GM21723 (cell line): Measurements from ENCODE around the gene PRR20D.
"Not testable (repeated sequence)": the region's sequence is repeated elsewhere in the genome, so short reads cannot be mapped to it uniquely, and the experiment has no call there.

Source experiments
- ATAC-seq: cut with Tn5 transposase; IDR thresholded peaks from one replicate; pipeline ENCODE4 v1.9.1; 2021; ENCODE audit warnings: mild to moderate bottlenecking, moderate library complexity; ENCODE audit not compliant: unreplicated experiment

The PRR20D gene

DNA sequence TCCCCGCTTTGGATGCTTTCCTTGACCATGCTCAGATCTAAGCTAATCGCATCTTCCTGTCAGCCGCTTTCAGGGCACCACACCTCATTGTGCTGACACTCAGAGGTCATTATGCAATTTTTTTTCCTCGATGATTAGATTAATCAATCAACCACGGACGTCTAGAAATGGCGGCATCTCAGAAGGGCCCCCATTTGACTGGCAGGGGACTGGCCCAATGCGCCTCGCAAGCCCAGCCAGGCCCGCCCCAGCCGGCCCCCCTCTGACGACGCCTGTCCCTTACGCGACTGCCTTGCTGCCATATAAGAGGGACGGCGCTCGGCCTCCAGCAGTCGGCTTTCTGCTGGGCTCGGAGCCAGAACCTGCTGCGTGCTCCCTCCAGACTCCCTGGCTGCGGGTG is at the start of gene PRR20D:
TSS of gene PRR20D (plus strand) at position 301 of the 400 bp plus-strand sequence. CDS start 387 bp downstream, outside the sequence.
- not testable (repeated sequence) for ATAC-seq

DNA sequence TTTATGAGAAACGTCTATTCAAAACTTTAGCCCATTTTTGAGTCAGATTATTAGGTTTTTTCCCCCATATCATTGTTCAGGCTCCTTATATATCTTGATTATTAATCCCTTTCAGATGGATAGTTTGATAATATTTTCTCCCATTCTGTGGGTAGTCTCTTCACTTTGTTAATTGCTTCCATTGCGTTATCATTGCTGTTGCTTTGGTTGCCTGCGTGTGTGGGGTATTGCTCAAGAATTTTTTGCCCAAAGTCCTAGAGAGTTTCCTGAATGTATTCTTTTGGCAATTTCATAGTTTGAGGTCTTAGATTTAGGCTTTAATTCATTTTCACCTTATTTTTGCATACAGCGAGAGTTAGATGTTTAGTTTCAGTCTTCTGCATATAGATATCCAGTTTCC is 45.5 kb upstream of the PRR20D start:
- ATAC-seq, result no peak

DNA sequence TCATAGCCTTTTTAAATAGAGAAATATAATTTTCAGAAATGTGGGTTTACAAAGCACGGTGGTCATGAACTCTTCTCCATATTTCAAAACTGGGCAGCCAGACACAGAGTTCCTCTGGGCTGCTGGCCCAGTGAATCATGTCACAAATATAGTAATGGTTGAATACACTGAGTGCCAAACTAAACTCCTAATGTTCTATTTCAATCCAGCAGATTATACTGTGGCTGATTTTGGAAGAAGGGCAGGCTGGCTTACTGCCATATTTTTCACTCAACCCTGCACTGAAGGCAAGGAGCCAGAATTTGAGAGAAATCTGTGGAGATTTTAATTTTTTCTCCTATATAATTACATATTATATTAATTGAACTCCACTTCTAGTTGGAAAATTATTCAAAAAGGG is 36.8 kb upstream of the PRR20D start:
- no peak for ATAC-seq

DNA sequence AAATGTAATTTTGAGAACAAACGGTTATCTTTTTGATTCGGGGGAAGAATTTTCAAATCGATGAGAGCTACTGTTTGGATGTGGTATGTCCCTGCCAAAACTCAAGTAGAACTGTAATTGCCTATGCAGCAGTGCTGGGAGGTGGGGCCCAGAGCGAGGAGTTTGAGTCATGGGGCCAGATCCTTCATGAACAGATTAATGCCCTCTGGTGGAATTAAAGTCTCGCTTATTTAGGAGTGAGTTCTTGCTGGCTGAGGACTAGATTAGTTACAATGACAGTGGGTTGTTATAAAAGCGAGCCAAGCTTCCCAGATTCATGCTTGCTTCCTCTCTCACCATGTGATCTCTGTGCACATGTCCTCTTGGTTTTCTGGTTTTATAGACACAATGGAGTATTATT is 31.5 kb upstream of the PRR20D start:
- ATAC-seq, result no peak

DNA sequence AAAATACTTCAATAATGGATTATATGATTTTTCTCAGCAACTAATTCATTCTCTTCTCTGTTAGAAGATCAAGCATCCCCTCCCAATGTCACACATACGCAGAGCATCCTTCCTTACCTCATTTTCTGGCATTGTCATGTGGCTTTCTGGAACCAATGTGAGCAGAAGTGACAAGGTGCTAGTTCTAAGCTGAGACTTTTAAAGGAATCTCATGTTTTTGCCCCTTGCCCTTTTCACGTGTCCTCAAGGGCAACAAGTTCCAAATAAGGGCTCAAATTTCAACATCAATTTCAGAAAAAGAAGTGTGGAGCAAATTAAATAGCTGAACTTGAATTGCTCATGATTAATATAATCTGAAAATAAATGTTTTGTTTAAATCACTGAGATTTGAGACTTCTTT is 24.3 kb upstream of the PRR20D start:
- ATAC-seq, result no peak

DNA sequence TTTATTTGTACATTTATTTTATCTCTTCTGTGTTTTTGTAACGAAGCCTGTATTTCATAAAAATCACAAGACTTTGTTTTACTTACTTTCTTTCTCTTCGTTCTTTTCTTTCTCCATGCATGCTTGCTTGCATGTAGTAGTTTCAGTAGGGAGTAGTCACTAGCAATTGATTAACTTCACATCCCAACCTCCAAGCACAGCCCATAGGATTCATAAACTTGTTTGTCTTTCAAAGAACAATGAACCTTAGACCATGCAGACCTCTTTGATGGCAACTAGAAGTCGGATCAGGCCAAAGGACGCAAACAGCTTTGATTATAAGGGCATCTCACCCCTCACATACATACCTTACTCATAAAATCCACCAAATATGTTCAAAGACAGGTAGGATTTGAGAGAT is 22.8 kb upstream of the PRR20D start:
- ATAC-seq, result no peak

DNA sequence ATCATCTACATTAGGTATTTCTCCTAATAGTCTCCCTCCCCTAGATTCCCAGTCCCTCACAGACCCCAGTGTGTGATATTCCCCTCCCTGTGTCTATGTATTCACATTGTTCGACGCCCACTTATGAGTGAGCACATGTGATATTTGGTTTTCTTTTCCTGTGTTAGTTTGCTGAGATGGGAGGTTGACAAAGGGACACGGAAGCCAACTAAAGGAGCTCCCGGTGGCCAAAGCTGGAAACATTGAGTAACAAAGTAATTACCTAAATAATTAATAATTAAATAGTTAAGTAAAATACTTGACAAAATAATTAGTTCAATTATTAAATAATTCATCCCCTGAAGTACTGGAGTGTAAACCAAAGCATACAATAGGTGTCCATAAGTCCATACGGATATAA is 21.4 kb upstream of the PRR20D start:
- no peak for ATAC-seq

DNA sequence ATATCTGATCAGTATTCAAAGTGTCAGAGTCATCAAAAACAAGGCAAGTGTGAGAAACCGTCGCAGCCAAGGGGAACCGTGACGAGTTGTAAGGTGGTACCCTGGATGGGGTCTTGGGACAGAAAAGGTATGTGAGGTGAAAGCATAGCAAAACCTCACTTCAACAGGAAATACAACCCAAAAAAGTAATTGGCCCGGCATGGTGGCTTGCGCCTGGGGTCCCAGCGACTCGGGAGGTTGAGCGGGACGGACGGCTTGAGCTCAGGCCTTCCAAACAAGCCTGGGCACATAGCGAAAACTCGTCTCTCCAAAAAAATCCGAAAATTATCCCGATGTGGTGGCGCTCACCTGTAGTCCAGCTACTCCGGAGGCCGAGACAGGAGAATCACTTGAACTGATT is 20.7 kb upstream of the PRR20D start:
- not testable (repeated sequence) for ATAC-seq

DNA sequence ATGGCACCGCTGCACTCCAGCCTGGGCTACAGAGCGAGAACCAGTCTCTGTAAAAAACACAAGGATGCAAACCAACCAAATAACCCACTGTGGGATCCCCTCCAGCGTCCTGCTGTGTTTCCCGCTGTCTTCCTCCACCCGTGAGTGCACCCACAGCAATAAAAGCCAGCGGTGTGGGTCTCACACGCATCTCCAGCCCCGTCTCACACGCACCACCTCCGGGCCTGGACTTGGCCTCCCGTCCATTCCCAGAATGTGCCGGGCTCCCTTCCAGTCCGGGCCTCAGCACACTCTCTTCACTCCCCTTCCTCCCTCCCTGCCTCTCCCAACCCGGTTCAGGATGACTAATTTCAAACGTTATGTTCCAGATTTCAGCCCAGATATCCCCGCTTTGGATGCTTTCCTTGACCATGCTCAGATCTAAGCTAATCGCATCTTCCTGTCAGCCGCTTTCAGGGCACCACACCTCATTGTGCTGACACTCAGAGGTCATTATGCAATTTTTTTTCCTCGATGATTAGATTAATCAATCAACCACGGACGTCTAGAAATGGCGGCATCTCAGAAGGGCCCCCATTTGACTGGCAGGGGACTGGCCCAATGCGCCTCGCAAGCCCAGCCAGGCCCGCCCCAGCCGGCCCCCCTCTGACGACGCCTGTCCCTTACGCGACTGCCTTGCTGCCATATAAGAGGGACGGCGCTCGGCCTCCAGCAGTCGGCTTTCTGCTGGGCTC is 20.0 kb upstream of the PRR20D start, which contains the start of gene PRR20A:
TSS of gene PRR20A (plus strand) at position 684 of the 734 bp plus-strand sequence. CDS start 387 bp downstream, outside the sequence.
- ATAC-seq, result not testable (repeated sequence)

DNA sequence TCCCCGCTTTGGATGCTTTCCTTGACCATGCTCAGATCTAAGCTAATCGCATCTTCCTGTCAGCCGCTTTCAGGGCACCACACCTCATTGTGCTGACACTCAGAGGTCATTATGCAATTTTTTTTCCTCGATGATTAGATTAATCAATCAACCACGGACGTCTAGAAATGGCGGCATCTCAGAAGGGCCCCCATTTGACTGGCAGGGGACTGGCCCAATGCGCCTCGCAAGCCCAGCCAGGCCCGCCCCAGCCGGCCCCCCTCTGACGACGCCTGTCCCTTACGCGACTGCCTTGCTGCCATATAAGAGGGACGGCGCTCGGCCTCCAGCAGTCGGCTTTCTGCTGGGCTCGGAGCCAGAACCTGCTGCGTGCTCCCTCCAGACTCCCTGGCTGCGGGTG is 13.2 kb upstream of the PRR20D start, which contains the start of gene PRR20B:
TSS of gene PRR20B (plus strand) at position 301 of the 400 bp plus-strand sequence. CDS start 387 bp downstream, outside the sequence.
- not testable (repeated sequence) for ATAC-seq

DNA sequence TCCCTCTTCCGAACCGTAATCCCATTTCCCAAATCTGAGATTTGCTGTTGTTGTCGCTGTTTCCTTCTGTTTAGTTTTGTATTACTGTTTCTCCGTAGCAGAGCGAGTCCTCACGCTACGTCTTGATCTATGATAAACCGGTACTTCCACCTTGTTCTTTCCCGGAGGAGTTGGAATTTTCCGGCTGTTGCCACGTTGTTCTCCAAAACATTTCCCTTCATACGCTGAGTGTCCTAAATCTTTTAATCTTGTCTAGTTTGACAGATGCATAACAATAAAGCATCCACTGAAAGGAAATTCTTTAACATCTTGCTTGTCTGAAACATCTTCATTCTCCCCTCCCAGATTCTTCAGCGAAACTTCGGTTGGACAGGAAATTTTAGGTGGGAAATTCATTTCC is 12.3 kb upstream of the PRR20D start:
- not testable (repeated sequence) for ATAC-seq

DNA sequence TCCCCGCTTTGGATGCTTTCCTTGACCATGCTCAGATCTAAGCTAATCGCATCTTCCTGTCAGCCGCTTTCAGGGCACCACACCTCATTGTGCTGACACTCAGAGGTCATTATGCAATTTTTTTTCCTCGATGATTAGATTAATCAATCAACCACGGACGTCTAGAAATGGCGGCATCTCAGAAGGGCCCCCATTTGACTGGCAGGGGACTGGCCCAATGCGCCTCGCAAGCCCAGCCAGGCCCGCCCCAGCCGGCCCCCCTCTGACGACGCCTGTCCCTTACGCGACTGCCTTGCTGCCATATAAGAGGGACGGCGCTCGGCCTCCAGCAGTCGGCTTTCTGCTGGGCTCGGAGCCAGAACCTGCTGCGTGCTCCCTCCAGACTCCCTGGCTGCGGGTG is 6.7 kb upstream of the PRR20D start, which contains the start of gene PRR20C:
TSS of gene PRR20C (plus strand) at position 301 of the 400 bp plus-strand sequence. CDS start 387 bp downstream, outside the sequence.
- ATAC-seq, result not testable (repeated sequence)

DNA sequence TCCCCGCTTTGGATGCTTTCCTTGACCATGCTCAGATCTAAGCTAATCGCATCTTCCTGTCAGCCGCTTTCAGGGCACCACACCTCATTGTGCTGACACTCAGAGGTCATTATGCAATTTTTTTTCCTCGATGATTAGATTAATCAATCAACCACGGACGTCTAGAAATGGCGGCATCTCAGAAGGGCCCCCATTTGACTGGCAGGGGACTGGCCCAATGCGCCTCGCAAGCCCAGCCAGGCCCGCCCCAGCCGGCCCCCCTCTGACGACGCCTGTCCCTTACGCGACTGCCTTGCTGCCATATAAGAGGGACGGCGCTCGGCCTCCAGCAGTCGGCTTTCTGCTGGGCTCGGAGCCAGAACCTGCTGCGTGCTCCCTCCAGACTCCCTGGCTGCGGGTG is 6.5 kb downstream of the PRR20D start, which contains the start of gene PRR20E:
TSS of gene PRR20E (plus strand) at position 301 of the 400 bp plus-strand sequence. CDS start 387 bp downstream, outside the sequence.
- ATAC-seq, result not testable (repeated sequence)

DNA sequence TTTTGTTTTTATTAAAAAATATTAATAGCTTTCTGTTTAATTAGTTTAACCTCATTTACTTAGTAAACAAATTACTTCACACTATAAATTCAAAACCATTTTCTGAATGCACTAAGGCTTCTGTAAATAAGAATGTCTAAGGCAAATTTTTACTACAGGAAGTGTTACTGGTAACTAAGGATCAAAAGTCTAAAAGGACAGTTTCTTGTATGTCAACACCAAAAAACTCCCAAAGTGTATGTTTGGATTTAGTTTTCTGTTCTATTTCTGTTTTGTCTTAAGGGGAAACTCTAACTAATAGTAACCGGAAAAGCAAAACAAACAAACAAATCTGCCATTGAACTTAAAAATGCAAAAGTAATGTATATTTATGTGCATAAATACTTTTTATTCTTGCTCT is 31.2 kb downstream of the PRR20D start:
- ATAC-seq, result no peak

DNA sequence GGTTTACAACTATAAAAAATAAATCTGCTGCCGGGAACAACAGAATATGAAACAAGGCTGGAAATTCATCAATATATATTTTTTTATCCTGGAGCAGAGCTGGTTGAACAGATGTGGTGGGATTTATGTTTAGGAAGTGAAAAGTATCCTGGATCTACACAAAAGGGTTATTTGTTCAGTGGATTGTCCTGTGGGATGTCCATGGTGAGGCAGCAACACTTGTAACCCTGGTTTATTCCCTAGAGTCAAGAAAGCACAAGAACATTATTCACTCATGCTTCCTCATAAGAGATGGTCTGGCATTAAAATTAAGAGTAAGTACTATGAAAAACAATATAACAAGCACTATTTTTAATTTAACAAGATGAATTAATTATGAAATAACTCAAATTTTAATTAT is 52.6 kb downstream of the PRR20D start:
- ATAC-seq, result no peak
